Erythroblast (primary cell): ENCODE measurements around the gene UBE2E2.

ENCODE experiments used
- GATA1 ChIP-seq: IDR thresholded peaks from 2 replicates; pipeline ENCODE4 v1.6.1; 2011; ENCODE audit warnings: low read depth, mild to moderate bottlenecking, control low read depth, low read length, moderate library complexity
- POLR2A ChIP-seq: IDR thresholded peaks from 2 replicates; pipeline ENCODE4 v1.6.1; 2011; ENCODE audit warnings: mild to moderate bottlenecking, low read length

DNA sequence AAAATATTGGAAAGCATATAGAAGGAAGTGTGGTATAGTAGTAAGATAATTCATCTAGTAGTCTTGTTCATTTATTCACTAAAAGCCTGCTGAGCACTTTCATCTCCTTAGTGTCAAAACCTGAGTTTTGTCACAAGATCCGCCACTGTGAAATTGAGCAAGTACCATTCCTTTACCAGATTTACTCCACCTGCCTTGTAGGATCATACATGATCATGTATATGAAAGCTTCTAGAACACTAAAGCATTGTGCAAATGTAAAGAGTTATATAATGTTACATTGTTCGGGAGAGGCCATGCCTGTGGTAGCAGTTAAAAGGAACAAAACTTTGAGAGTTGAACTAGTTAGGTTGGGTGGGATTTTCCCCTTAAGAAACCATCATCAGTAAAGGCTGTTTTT is 35.0 kb downstream of the UBE2E2 start:
- TF ChIP-seq POLR2A (no peak), GATA1 (no peak)
